ENCODE results near the gene KATNB1. TPM values are rescaled to one million over a fixed set of nuclear protein-coding genes. Genes with fewer than 3 reads are reported as not detected.

Gene KATNB1
- total and polyA plus RNA-seq, 2 donors (not counting 1 experiment from before 2014, with no cell fraction given) = 6.7 to 15.2 TPM

DNA sequence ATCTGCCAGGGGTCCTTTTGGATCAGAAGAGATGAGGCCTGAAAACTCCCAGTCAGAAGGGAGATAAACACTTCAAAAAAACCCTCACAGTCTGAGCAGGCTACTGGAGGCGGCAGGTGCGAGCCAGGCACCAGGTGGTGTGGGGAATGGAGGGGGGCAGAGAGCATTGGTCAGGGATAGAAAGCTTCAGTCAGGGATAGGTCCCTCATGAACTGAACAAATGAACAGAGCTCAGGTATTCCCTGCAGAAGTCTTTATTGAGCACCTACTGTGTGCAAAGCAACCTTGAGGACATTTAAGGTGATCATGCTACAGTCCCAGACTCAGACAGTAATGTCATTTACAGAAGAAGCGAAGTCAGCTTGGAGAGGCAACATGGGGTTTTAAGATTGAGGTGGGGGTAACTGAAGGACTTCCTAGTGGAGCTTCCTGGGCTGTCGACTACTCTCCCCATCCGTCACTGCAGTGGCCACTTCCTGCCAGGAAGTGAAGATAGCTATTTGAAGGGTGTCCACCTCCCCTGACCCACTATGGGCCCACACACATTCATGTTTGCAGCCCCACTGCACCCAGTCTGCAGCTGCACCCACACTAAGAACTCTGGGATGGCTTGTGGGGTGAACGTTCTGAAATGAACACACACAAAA is 63.5 kb downstream of the KATNB1 start:
- Histone ChIP-seq H3K36me3 (ENCODE audit: control insufficient read depth, insufficient read depth, low read length) (peaks cover 19% of the 10 kb centered on the region), H4K20me1 (ENCODE audit: control insufficient read depth, extremely low read depth, insufficient read depth, low read length) (no peaks in the 10 kb centered on the region), H3K27ac (ENCODE audit: insufficient read depth, low read length) (no peak overlapping the region), H2AFZ (ENCODE audit: low read length) (no peak overlapping the region), H3K79me2 (ENCODE audit: control insufficient read depth, insufficient read depth, low read length) (peaks cover 34% of the 10 kb centered on the region), H3K4me1 (ENCODE audit: control insufficient read depth, extremely low read depth, insufficient read depth, low read length) (peaks cover 21% of the 10 kb centered on the region), H3K4me3 (replicated peaks in 1 of 4; ENCODE audit: control extremely low read depth in 1 of 4, insufficient read depth in 1 of 4, low read depth in 3 of 4, low read length in 4 of 4) (no peak overlapping the region), H3K9ac (ENCODE audit: insufficient read depth, low read length) (no peak overlapping the region), H3K9me3 (ENCODE audit: control insufficient read depth, insufficient read depth, low read depth, low read length) (no peaks in the 10 kb centered on the region), H3K4me2 (ENCODE audit: extremely low read depth, insufficient read depth, low read length) (no peak overlapping the region), H3K27me3 (ENCODE audit: control insufficient read depth, insufficient read depth, low read length) (no peaks in the 10 kb centered on the region)
- no peak for TF ChIP-seq EZH2 (IDR thresholded peaks at IDR 0.05; ENCODE audit: low read length, missing control alignments)
- TF ChIP-seq, protein P1, sequence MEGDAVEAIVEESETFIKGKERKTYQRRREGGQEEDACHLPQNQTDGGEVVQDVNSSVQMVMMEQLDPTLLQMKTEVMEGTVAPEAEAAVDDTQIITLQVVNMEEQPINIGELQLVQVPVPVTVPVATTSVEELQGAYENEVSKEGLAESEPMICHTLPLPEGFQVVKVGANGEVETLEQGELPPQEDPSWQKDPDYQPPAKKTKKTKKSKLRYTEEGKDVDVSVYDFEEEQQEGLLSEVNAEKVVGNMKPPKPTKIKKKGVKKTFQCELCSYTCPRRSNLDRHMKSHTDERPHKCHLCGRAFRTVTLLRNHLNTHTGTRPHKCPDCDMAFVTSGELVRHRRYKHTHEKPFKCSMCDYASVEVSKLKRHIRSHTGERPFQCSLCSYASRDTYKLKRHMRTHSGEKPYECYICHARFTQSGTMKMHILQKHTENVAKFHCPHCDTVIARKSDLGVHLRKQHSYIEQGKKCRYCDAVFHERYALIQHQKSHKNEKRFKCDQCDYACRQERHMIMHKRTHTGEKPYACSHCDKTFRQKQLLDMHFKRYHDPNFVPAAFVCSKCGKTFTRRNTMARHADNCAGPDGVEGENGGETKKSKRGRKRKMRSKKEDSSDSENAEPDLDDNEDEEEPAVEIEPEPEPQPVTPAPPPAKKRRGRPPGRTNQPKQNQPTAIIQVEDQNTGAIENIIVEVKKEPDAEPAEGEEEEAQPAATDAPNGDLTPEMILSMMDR (conservative IDR thresholded peaks at IDR 0.05 in 1 of 2, IDR thresholded peaks at IDR 0.05 in 1 of 2; ENCODE audit: low read depth in 1 of 2, low read length in 2 of 2) = no peak
- DNase-seq (ENCODE audit: low read depth in 2 of 2) = no peak

GRCh38 chr16:57799600-57800199 is 64.1 kb downstream of the KATNB1 start:
- H3K27ac ChIP-seq (ENCODE audit: insufficient read depth, low read length) = no peak overlapping the region
- peak overlapping the region; percentile 19 for H3K4me2 ChIP-seq (ENCODE audit: extremely low read depth, insufficient read depth, low read length)
- no peak overlapping the region for H2AFZ ChIP-seq (ENCODE audit: low read length)
- TF ChIP-seq, protein P1 (conservative IDR thresholded peaks at IDR 0.05 in 1 of 2, IDR thresholded peaks at IDR 0.05 in 1 of 2; ENCODE audit: low read depth in 1 of 2, low read length in 2 of 2) = no peak
- TF ChIP-seq EZH2 (IDR thresholded peaks at IDR 0.05; ENCODE audit: low read length, missing control alignments) = no peak
- H3K27me3 ChIP-seq (ENCODE audit: control insufficient read depth, insufficient read depth, low read length) = no peaks in the 10 kb centered on the region
- peaks cover 34% of the 10 kb centered on the region for H3K79me2 ChIP-seq (ENCODE audit: control insufficient read depth, insufficient read depth, low read length)
- no peak for DNase-seq (ENCODE audit: low read depth in 2 of 2)
- H4K20me1 ChIP-seq (ENCODE audit: control insufficient read depth, extremely low read depth, insufficient read depth, low read length) = no peaks in the 10 kb centered on the region
- no peaks in the 10 kb centered on the region for H3K9me3 ChIP-seq (ENCODE audit: control insufficient read depth, insufficient read depth, low read depth, low read length)
- no peak overlapping the region for H3K4me3 ChIP-seq (replicated peaks in 1 of 4; ENCODE audit: control extremely low read depth in 1 of 4, insufficient read depth in 1 of 4, low read depth in 3 of 4, low read length in 4 of 4)
- peaks cover 17% of the 10 kb centered on the region for H3K36me3 ChIP-seq (ENCODE audit: control insufficient read depth, insufficient read depth, low read length)
- H3K9ac ChIP-seq (ENCODE audit: insufficient read depth, low read length) = no peak overlapping the region
- H3K4me1 ChIP-seq (ENCODE audit: control insufficient read depth, extremely low read depth, insufficient read depth, low read length) = peaks cover 21% of the 10 kb centered on the region

- peak overlapping the region; percentile 59 to 79 (median 76) for H3K4me3 ChIP-seq (replicated peaks in 1 of 4; ENCODE audit: control extremely low read depth in 1 of 4, insufficient read depth in 1 of 4, low read depth in 3 of 4, low read length in 4 of 4)
- H3K9ac ChIP-seq (ENCODE audit: insufficient read depth, low read length) = no peak overlapping the region
- peak overlapping the region; percentile 92 for H3K27ac ChIP-seq (ENCODE audit: insufficient read depth, low read length)
- no peak for DNase-seq (ENCODE audit: low read depth in 2 of 2)
- H3K27me3 ChIP-seq (ENCODE audit: control insufficient read depth, insufficient read depth, low read length) = no peaks in the 10 kb centered on the region
- peak overlapping the region; percentile 96 for H3K4me2 ChIP-seq (ENCODE audit: extremely low read depth, insufficient read depth, low read length)
- H3K9me3 ChIP-seq (ENCODE audit: control insufficient read depth, insufficient read depth, low read depth, low read length) = no peaks in the 10 kb centered on the region
- peaks cover 34% of the 10 kb centered on the region for H3K79me2 ChIP-seq (ENCODE audit: control insufficient read depth, insufficient read depth, low read length)
- H2AFZ ChIP-seq (ENCODE audit: low read length) = no peak overlapping the region
- TF ChIP-seq, protein P1 (conservative IDR thresholded peaks at IDR 0.05 in 1 of 2, IDR thresholded peaks at IDR 0.05 in 1 of 2; ENCODE audit: low read depth in 1 of 2, low read length in 2 of 2) = no peak
- TF ChIP-seq EZH2 (IDR thresholded peaks at IDR 0.05; ENCODE audit: low read length, missing control alignments) = no peak
- peaks cover 21% of the 10 kb centered on the region for H3K4me1 ChIP-seq (ENCODE audit: control insufficient read depth, extremely low read depth, insufficient read depth, low read length)
- H4K20me1 ChIP-seq (ENCODE audit: control insufficient read depth, extremely low read depth, insufficient read depth, low read length) = no peaks in the 10 kb centered on the region
- peaks cover 16% of the 10 kb centered on the region for H3K36me3 ChIP-seq (ENCODE audit: control insufficient read depth, insufficient read depth, low read length)
These were observed 64.9 kb downstream of the KATNB1 start for GRCh38 chr16:57800200-57801097.
